Measurements from ENCODE around the gene CKAP4.
A peak's percentile ranks its signal among the peaks of the same experiment; 100 is the strongest.

The CKAP4 gene

DNA sequence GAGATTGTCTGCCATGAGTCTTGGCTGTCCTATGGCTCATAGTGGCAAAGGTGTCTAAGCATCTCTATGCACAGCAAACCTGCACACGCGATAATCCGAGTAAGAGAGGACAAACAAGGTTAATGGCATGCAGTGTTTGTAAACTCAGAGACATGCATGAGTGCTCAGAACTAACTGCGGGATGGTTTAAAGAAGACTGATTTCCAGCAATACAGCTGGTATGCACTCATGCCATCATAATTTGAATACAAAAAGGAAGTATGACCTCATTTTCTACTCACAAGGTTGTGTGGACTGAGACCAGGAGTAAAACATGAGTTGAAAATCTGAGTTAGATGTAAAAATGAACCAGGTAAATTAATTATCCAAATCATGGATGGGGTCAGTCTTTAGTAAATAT lies 38.2 kb upstream of the CKAP4 start:
- Histone ChIP-seq H4K20me1 (no peaks in the 10 kb centered on the region), H3K36me3 (no peaks in the 10 kb centered on the region), H3K9ac (no peak overlapping the region), H3K4me2 (peak overlapping the region; percentile 60), H3K4me3 (no peak overlapping the region), H3K27ac (no peak overlapping the region), H3K4me1 (peaks cover 28% of the 10 kb centered on the region), H3K9me3 (peaks cover 15% of the 10 kb centered on the region), H3K27me3 (no peaks in the 10 kb centered on the region)
- TF ChIP-seq Cebpa-rat (IDR thresholded peaks at IDR 0.05): no peak

DNA sequence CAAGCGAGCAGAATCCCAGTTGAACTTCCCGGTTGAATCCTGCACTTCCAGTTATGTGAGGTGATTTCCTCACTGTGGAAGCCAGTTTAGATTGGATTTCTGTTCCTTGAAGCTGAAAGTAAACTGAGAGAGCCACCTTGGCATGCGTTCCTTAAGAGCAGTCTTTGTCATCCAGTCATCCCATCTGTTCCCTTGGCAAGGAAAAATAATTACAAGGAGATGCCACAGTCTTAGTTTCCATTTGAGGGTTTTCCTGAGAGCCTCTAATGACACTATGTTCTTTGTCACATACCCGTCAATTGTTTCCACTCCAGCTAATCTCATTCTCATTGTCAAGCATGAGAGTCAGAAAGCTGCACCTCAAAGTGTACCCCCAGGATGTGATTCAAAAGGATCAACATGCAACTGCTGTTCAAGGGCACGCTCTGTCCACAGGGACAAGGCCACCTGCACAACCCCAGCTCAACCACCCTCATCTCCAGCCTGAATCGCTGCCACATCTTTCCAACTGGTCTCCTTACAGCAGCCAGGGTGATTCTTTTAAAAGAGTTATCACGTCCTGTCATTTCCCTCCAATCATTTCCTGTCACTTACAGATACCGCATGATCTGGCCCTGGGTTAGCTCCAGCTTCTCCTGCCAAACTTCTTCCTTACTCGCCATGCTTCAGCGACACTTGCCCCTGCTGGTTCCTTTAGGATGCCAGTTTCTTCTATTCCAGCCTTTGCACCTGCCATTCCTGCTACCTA lies 36.7 kb upstream of the CKAP4 start:
- Histone ChIP-seq H3K9me3 (peaks cover 15% of the 10 kb centered on the region), H3K4me3 (no peak overlapping the region), H3K4me2 (peak overlapping the region; percentile 47), H3K4me1 (peaks cover 28% of the 10 kb centered on the region), H3K27me3 (no peaks in the 10 kb centered on the region), H4K20me1 (no peaks in the 10 kb centered on the region), H3K9ac (no peak overlapping the region), H3K36me3 (no peaks in the 10 kb centered on the region), H3K27ac (no peak overlapping the region)
- no peak for TF ChIP-seq Cebpa-rat (IDR thresholded peaks at IDR 0.05)

DNA sequence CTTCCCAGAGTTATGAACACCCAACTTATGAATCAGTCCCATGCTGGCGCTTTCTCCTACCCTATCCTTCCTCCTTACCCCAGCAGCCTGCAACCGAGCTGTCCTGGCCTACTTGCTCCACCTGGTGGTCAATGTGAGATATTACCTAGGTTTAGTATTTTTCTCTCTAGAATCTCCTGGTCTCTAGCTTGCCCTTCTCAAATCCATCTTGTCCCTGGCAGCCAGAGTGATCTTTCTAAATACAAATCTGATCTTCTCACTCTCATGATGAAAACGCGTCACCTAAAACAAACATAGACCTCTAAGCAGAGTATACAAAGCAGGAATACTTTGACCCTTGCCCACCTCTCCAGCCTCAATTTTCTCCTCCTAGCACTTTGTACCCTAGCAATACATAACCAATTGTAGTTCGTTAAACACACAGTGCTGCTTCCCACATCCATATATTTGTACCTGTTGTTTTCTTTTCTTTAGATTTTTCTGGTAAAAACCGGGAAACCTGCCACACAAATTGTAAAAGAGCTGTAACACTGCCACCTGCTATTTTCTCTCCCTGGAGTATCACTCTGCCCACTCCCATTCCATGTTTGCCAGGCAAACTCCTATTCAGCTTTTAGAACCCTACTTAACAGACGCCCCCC lies 34.8 kb upstream of the CKAP4 start:
- no peaks in the 10 kb centered on the region for H4K20me1 ChIP-seq
- H3K9me3 ChIP-seq: peaks cover 15% of the 10 kb centered on the region
- H3K36me3 ChIP-seq: no peaks in the 10 kb centered on the region
- H3K4me2 ChIP-seq: no peak overlapping the region
- no peak overlapping the region for H3K4me3 ChIP-seq
- no peak for TF ChIP-seq Cebpa-rat (IDR thresholded peaks at IDR 0.05)
- H3K27me3 ChIP-seq: no peaks in the 10 kb centered on the region
- H3K27ac ChIP-seq: no peak overlapping the region
- no peak overlapping the region for H3K9ac ChIP-seq
- H3K4me1 ChIP-seq: peaks cover 26% of the 10 kb centered on the region

DNA sequence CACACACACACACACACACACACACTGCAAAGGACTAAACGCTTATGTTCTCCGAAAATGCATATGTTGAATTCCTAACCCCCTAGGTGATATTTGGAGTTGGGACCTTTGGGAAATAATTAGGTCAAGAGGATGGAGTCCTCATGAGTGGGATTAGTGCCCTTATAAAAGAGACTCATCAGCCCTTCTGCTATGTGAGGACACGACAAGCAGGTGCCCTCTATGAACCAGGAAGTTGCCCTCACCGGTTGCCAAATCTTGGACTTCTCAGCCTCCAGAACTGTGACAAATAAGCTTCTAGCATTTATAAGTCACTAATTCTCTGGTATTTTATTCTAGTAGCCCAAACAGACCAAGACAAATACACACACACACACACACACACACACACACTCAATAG lies 34.0 kb upstream of the CKAP4 start:
- H3K36me3 ChIP-seq: no peaks in the 10 kb centered on the region
- no peaks in the 10 kb centered on the region for H4K20me1 ChIP-seq
- H3K9ac ChIP-seq: no peak overlapping the region
- no peak overlapping the region for H3K4me2 ChIP-seq
- H3K9me3 ChIP-seq: peaks cover 15% of the 10 kb centered on the region
- no peak overlapping the region for H3K4me3 ChIP-seq
- no peaks in the 10 kb centered on the region for H3K27me3 ChIP-seq
- H3K27ac ChIP-seq: no peak overlapping the region
- no peak for TF ChIP-seq Cebpa-rat (IDR thresholded peaks at IDR 0.05)
- H3K4me1 ChIP-seq: peaks cover 26% of the 10 kb centered on the region

DNA sequence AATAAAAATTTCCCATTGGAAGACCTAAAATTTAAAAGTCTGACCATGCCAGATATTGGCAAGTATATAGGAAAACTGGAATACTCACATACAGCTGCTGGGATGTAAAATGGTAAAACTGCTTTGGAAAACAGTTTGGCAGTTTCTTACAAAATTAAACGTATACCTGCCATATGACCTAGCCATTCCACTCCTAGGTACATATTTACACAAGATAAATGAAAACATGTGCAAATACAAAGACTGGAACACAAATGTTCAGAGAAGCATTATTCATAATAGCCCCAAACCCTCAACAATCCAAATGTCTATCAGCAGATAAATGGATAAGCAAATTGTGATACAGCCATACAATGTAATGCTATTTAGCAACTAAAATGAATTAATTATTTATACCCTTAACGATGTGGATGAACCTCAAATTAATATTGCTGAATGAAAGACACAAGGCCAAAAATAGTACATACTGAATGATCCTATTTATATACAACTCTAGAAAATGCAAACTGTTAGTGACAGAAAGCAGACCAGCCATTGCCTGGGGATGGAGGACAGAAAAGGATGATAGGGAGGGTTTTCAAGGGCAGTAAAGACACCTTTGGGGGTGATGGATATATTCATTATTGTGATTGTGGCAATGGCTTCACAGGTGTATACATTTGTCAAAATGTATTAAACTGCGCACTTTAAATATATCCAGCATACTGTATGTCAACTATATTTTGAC lies 33.4 kb upstream of the CKAP4 start:
- Histone ChIP-seq H3K27me3 (no peaks in the 10 kb centered on the region), H4K20me1 (no peaks in the 10 kb centered on the region), H3K4me2 (no peak overlapping the region), H3K9ac (no peak overlapping the region), H3K4me1 (peaks cover 24% of the 10 kb centered on the region), H3K27ac (no peak overlapping the region), H3K9me3 (peaks cover 15% of the 10 kb centered on the region), H3K36me3 (no peaks in the 10 kb centered on the region), H3K4me3 (no peak overlapping the region)
- no peak for TF ChIP-seq Cebpa-rat (IDR thresholded peaks at IDR 0.05)

DNA sequence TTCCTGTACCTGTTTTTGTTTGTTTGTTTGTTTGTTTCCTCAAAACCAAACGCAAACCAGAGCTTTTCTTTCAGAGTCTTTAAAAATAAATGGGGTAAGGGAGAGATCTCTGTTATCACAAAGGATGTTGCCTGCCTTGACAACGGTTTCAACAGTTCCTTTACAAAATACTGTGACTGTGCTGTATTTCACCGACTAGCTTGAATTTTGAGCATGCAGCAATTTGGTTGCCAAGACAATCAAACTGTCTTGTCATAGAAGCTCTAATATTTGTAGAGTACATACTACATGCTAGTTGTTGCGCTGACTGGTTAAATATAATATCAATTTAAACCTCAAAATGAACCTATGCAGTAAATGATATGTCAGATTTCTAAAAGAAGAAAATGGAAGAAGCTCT lies 32.3 kb upstream of the CKAP4 start:
- Histone ChIP-seq H3K27me3 (no peaks in the 10 kb centered on the region), H3K9me3 (peaks cover 15% of the 10 kb centered on the region), H3K36me3 (no peaks in the 10 kb centered on the region), H3K9ac (no peak overlapping the region), H4K20me1 (no peaks in the 10 kb centered on the region), H3K4me2 (no peak overlapping the region), H3K4me3 (no peak overlapping the region), H3K27ac (no peak overlapping the region), H3K4me1 (peaks cover 28% of the 10 kb centered on the region)
- no peak for TF ChIP-seq Cebpa-rat (IDR thresholded peaks at IDR 0.05)

DNA sequence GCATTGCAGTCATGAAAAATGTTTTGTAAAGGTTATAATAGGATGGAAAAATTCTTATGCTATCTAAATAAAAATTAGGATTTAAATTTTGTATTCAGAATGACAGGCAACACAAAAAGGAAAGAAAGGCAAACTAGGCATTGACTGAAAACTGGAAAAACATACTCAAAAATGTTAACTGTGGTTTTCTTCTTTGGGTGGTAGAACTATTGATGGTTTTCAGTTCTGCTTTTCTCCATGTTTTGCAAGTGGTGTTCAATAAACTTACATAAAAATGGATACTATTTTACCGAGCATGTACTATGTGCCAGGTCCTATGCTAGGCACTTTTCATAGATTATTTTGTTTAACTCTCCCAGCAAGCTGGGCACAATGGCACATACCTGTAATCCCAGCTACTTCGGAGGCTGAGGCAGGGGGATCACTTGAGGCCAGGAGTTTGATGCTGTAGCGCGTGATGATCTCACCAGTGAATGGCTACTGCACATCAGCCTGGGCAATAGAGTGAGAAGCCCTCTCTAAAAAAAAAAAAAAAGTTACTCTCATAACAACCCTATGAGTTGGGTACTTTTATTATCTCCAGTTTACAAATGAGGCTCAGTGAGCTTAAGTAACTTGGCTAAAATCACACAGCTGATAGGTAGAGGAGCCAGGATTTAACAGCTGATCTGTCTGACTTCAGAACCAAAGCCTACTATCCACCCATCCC lies 28.4 kb upstream of the CKAP4 start:
- Histone ChIP-seq H3K4me3 (no peak overlapping the region), H3K4me2 (peak overlapping the region; percentile 21; the same call in 1 of the 2 replicates), H4K20me1 (no peaks in the 10 kb centered on the region), H3K9me3 (no peaks in the 10 kb centered on the region), H3K9ac (no peak overlapping the region), H3K36me3 (no peaks in the 10 kb centered on the region), H3K27me3 (no peaks in the 10 kb centered on the region), H3K4me1 (peaks cover 24% of the 10 kb centered on the region; the same call in 1 of the 2 replicates), H3K27ac (no peak overlapping the region)
- TF ChIP-seq Cebpa-rat (IDR thresholded peaks at IDR 0.05): no peak

DNA sequence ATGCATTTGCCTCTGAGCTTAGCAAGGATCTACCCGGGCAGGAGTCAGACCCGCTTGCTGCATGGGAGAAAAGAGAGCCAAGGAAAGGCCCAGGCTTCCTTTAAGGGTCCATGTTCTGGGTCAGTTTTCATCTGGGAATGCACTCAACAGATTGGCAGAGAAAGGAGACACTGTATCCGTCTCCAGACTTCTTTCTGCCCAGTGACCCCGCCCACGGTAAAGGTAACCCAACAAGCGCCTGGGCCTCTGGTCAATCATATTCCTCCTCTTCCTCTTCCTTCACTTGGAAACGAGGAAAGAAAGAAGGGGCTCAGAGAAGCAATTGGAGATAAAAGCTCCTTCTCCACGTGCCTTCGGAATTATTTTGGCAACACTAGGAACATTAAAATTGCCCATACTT lies 27.6 kb upstream of the CKAP4 start:
- Histone ChIP-seq H3K9me3 (no peaks in the 10 kb centered on the region), H3K4me3 (no peak overlapping the region), H3K27ac (no peak overlapping the region), H3K4me2 (peak overlapping the region; percentile 21; the same call in 1 of the 2 replicates), H4K20me1 (no peaks in the 10 kb centered on the region), H3K27me3 (no peaks in the 10 kb centered on the region), H3K36me3 (no peaks in the 10 kb centered on the region), H3K4me1 (peaks cover 24% of the 10 kb centered on the region; the same call in 1 of the 2 replicates), H3K9ac (no peak overlapping the region)
- TF ChIP-seq Cebpa-rat (IDR thresholded peaks at IDR 0.05): no peak

DNA sequence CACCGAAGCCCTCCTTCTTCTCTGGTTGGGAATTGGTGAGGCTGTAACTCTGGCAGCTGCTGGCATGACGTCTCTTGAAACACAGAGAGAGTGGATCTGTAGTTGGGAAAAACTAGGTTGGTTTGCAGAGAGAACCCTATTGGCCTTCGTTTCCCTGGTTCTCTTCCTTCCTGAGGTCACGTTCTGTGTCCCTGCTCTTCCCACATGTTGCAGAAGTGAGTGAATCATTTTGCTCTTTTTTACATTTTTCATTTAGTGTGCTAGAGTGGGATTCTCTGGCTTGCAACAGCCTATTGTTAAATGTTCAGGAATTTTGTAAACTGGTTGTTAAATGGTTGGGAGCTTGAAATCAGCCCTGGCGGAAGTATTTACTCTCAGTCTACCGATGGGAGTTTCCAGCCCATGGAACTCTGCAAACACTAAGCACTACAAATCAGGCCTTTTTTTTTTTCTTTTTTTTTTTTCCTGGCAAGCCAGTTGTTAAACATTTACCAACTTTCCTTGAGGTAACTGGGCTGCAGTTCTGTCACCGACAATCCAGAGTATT lies 26.8 kb upstream of the CKAP4 start:
- H3K27me3 ChIP-seq: no peaks in the 10 kb centered on the region
- H3K9me3 ChIP-seq: no peaks in the 10 kb centered on the region
- H4K20me1 ChIP-seq: no peaks in the 10 kb centered on the region
- no peak overlapping the region for H3K9ac ChIP-seq
- H3K4me2 ChIP-seq: no peak overlapping the region
- H3K4me3 ChIP-seq: no peak overlapping the region
- H3K36me3 ChIP-seq: no peaks in the 10 kb centered on the region
- H3K4me1 ChIP-seq: peaks cover 24% of the 10 kb centered on the region; the same call in 1 of the 2 replicates
- no peak for TF ChIP-seq Cebpa-rat (IDR thresholded peaks at IDR 0.05)
- H3K27ac ChIP-seq: no peak overlapping the region

Measured in BLaER1 (cell line).